RCC 7860 (cell line): ENCODE results near the gene SSPN.
A peak's percentile ranks its signal among the peaks of the same experiment; 100 is the strongest.

Source experiments
- DNase-seq: peaks from one replicate; pipeline ENCODE4 v3.0.0-alpha.2; 2015; ENCODE audit warnings: low spot score
- FAIRE-seq: peaks from 2 replicates; lab custom pipeline; 2012; peaks lifted over from hg19 to GRCh38; lab: Jason Lieb, UNC

The SSPN gene

DNA sequence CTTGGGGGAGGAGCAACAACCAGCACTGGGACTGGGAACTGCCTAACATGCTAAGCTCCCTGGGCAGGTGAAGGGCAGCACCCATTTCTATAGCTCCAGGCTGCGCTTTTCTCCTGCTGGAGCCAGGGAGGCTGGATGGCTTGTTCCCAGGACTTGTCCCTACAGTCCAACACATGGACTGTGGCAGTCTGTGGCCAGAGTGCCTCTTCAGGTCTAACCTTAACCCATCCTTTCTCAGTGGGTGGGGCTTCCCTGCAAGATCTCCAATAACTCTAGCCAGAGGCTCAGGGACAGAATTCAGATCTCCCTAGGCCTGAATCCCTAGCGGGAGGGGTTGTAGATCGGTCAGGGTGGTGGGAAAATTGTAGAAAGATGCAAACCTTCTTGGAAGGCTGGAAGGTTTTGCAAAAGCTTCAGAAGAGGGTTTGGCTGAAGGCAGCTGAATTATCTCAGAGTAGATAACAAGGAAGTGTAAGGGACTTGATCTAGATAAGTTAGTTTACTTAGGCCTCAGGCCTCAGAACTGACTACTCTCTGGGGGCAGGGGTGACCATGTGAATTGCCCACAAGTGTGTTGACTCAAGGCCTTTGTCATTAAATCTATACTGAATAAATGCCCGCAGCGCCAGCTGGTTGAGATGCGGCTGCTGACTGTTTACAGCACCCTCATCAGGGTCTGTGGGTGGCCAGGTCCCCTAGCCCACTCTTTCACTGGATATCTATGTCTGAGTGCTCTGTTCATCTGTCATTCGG is 60.7 kb downstream of the SSPN start:
- DNase-seq (no peak), FAIRE-seq (no peak)

- FAIRE-seq = no peak
- DNase-seq = no peak
Observed at GRCh38 chr12:26264215-26264838, 69.0 kb downstream of the SSPN start.

DNA sequence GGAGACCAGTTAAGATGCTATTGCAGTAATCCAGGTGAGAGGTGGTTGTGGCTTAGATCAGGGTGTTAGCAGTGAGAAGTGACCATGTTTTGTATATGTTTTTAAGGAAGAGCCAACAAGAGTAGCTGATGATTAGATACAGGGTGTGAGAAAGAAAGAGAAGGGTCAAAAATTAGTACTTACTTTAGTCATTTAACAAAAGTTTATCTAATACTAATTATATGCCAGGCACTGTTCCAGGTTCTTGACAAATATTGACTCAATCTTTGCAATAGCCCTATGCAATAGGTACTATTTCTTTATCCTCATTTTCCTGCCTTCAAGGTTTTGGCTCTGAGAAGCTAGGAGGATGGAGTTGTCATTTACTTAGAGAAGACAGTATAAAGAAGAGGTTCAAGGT is 70.2 kb downstream of the SSPN start:
- no peak for FAIRE-seq
- no peak for DNase-seq

- no peak for FAIRE-seq
- no peak for DNase-seq
Observed at GRCh38 chr12:26266881-26267280, 71.5 kb downstream of the SSPN start.

DNA sequence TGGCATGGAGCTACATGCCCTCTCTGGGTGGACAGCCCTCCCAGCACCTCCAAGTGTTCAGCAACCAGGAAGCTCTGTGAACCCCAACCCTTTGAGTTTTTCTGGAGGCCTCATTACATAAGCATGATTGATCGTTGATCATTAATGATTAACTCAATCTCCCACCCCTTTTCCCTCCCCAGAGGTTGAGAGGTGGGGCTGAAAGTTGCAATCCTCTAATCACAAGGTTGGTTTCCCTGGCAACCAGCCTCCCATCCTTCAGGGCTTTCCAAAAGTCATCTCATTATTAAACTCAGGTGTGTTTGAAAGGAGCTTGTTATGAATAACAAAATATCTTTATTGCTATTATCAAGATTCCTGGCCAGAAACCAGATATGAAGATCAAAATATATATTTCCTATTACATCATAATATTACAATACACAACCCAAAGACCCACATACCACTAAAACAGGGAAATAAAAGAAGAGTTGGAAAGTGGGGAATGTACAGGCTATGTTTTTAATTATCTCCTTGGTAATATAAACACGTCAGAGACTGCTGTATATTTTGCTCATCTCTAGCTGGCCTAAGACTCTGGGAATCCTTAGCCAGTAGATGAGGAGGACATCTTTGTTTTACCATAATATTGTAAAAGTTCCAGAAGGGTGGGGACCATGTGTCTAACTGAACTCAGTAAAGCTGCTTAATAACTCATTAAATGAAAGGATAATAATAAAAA is 73.6 kb downstream of the SSPN start:
- no peak for DNase-seq
- no peak for FAIRE-seq

DNA sequence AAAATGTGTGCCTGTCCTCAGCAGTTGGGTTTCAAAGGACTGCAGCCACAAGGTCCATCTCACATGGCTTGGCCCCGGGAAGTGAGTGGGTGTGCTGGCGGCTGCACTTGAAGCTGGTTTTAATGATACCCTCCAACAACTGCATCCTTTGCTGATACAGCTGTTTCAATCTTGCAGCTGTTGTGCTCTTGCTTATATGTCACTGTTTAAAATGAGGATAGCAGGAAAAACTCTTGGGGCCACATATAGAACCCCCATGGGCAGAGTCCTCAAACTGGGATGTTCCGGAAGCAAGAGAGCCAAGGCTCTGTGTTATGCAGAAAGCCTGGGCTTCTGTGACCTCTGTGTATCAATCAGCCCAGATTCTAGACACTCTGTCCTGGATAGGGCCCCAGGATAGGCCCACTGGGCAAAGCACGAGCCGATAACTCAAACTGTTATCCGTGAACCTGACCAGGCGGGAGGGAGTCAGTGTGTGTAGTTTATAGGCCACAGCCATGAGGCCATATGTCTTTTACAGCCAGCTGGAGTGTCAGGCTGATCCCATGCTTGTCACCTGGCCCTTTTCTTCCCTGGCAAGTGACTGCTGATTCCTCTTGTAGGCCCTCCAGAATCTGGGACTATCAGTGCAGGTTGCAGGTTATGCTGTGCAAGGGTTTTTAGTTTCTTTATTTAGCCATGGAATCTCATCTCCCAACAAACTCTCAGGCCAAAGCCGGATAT is 74.3 kb downstream of the SSPN start:
- DNase-seq (no peak), FAIRE-seq (no peak)

- peak; percentile 62 for DNase-seq
- no peak for FAIRE-seq
Observed at GRCh38 chr12:26271024-26271423, 75.7 kb downstream of the SSPN start.

GRCh38 chr12:26271889-26272492 is 76.6 kb downstream of the SSPN start:
- FAIRE-seq (peak; percentile 65), DNase-seq (peak; percentile 79)

GRCh38 chr12:26272851-26273250 is 77.5 kb downstream of the SSPN start:
- FAIRE-seq = no peak
- DNase-seq = no peak

DNA sequence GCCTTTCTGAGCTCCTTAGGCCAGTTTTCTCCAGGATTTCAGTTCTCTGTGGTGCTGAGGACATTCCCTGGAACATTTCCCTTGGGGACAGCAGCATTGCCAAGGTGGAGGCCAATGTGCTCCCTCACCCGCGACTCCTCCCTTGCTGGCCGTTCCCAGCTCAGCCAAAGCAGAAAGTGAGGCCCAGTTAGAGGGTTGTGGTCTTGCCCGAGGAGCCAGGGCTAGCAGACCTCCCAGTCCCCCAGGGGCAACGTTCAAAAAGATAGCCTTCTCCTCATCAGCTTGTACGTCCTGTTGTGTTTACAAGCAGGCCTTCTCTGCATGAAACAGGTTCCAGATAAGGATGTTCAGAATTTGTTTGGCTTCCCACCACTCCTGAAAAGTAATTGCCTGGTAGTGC is 78.4 kb downstream of the SSPN start:
- FAIRE-seq (no peak), DNase-seq (peak; percentile 38)

DNA sequence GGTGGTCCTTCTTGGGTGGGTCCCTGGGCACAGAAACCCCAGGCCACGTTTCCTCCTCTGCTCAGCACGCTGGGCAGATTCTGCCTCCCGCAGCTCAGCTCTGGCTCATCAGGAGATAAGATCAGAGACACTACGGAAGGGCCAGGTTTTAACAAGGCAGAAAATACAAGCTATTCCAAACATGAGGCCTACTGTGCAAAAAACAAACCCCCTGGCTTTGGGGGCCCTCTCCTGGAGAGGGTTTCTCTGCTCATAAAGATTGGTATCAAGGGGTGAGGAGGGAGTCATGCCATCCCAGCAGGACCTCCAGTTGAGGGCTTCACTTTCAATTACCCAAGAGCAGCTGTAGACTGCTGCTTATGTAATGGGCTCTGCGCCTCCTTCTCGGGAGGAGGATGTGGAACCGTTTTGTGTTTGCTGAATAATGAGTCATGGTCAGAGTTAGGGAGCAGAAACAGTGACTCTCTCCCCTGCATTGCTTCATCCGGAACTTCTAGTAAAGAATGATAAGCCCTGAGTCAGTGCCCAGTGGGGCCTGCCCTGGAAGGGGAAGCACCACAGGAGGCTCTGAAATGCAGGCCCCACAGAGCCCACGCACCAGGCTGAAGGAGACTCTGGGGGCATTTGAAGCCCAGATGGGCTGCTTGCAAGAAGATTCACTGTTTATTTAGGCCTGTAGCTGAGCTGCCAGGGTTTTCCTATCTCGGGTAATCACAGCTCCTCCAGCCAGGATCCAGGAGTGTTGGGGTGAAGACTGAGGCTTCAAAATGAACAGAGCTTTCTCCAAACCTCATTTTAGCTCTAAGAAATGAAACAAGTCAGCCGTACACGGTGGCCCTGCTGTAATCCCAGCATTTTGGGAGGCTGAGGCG is 79.3 kb downstream of the SSPN start:
- peak; percentile 94 for FAIRE-seq
- peak; percentile 100 for DNase-seq

GRCh38 chr12:26275313-26276131 is 80.1 kb downstream of the SSPN start:
- peak; percentile 56 for FAIRE-seq
- DNase-seq = peak; percentile 55

GRCh38 chr12:26276709-26277108 is 81.3 kb downstream of the SSPN start:
- FAIRE-seq = peak; percentile 2
- DNase-seq = peak; percentile 72

GRCh38 chr12:26277506-26278246 is 82.3 kb downstream of the SSPN start:
- peak; percentile 48 for FAIRE-seq
- DNase-seq = peak; percentile 45

- FAIRE-seq (no peak), DNase-seq (no peak)
Observed at GRCh38 chr12:26278266-26278665, 82.9 kb downstream of the SSPN start.

- FAIRE-seq = no peak
- DNase-seq = no peak
Observed at GRCh38 chr12:26278666-26279065, 83.3 kb downstream of the SSPN start.

DNA sequence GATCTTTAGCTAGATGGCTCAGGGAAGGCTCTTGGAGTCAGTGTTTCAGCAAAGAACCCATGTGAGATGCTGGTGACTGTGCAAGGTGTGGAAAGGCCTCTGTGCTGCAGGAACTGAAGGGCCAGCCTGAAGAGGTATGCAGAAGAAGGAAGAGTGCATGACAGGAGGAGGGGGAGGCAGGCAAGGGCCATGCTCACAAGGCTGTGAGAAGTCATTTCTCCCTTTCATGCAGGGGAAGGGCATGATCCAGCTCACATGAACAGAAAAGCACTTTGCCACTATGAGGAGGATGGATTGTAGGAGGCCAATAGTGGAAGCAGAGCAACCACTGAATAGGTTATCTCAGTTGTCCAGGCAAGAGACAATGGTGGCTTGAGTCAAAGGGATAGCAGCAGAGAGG is 83.7 kb downstream of the SSPN start:
- no peak for DNase-seq
- no peak for FAIRE-seq

GRCh38 chr12:26279908-26280307 is 84.5 kb downstream of the SSPN start:
- no peak for FAIRE-seq

More at GRCh38 chr12:26279908-26280307, 84.5 kb downstream of the SSPN start:
- no peak for DNase-seq
